ENCODE results near the gene TSPAN9. TPM values are rescaled to one million over a fixed set of nuclear protein-coding genes. Genes with fewer than 3 reads are reported as not detected.

The TSPAN9 gene
- total RNA-seq, 2 donors from 2014 or later: 39.5 to 50.2 TPM

DNA sequence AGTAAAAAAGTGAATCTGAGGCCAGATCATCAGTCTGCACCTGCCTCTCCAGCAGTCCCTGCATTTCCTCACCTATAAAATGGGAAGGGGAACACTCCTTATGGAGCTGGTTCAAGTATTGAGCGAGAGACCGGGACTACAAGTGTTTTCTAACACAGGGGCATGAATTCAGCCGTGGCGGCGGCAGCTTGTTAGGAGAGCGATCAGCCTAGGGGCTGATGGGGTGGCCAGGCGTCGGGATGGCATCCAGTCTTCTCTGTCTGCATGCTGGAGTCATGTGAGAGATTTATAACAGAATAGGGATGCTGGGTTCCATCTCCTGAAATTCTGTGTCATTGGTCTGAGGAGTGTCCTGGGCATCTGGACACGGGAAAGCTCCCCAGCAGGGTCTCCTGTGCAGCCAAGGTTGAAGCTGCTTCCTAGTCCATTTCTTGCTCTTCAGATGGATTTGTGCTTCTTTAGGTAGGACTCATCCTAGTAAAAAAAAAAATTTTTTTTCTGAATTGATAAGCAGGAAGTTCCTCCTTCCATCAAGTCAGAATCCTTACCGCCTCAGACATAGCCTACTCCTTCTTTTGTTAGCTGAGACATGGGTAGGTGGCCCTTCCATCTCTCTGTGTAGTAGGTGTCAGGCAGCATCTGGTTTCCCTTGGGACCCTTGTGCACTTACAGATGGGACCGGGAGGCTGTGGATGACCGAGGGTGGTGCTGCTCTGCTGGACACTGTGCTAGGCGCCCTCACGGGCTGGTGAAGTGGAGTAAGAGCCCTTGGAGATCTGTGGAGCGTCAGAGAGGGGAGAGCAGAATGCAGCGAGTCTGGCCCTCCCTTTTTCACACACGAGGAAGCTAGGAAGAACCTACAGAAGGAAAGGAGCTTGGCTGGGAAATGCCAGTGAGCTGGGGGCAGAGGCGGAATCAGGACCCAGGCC, 146.7 kb downstream of the TSPAN9 start:
- Histone ChIP-seq H3K27ac (no peak overlapping the region), H3K4me3 (no peak overlapping the region), H3K4me1 (ENCODE audit: control insufficient read depth in 1 of 2, low read depth in 2 of 2) (peaks cover 4 to 18% of the 10 kb centered on the region in 2 donors)

DNA sequence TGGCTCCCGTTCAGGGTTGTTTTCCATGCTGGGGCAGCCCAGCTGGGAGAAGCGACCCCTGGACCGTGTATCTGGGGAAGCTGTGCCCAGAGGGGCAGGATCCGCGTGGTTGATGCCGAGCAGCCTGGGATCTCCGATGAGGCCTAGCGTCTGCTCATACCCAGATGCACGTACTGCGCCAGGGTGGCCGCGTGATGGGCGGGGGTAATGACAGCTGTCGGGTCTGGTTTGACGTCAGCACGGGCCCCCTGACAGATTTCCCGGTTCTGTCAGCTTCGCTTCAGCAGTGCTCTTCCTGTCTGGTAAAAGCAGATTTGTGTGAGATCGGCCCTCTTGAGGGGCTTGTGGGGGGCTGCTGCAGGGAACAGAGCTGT, 147.3 kb downstream of the TSPAN9 start:
- ATAC-seq (ENCODE audit: insufficient number of reproducible peaks, low FRiP score, low read depth) (no peak), DNase-seq (ENCODE audit: low spot score) (no peak)
- TF ChIP-seq, protein P1, sequence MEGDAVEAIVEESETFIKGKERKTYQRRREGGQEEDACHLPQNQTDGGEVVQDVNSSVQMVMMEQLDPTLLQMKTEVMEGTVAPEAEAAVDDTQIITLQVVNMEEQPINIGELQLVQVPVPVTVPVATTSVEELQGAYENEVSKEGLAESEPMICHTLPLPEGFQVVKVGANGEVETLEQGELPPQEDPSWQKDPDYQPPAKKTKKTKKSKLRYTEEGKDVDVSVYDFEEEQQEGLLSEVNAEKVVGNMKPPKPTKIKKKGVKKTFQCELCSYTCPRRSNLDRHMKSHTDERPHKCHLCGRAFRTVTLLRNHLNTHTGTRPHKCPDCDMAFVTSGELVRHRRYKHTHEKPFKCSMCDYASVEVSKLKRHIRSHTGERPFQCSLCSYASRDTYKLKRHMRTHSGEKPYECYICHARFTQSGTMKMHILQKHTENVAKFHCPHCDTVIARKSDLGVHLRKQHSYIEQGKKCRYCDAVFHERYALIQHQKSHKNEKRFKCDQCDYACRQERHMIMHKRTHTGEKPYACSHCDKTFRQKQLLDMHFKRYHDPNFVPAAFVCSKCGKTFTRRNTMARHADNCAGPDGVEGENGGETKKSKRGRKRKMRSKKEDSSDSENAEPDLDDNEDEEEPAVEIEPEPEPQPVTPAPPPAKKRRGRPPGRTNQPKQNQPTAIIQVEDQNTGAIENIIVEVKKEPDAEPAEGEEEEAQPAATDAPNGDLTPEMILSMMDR (IDR thresholded peaks at IDR 0.05): no peak
- peaks cover 0 to 12% of the 10 kb centered on the region in 2 donors for H3K4me1 ChIP-seq (ENCODE audit: control insufficient read depth in 1 of 2, low read depth in 2 of 2)
- H3K4me3 ChIP-seq: no peak overlapping the region
- H3K27ac ChIP-seq: no peak overlapping the region
- H3K9me3 ChIP-seq: peaks cover 4% of the 10 kb centered on the region
- no peaks in the 10 kb centered on the region for H3K27me3 ChIP-seq (replicated peaks; ENCODE audit: insufficient read depth)
- no peaks in the 10 kb centered on the region for H3K36me3 ChIP-seq

More for the DNA sequence above, 146.7 kb downstream of the TSPAN9 start:
- TF ChIP-seq, protein P1 (IDR thresholded peaks at IDR 0.05): no peak
- no peak for DNase-seq (ENCODE audit: low spot score)
- Histone ChIP-seq H3K36me3 (no peaks in the 10 kb centered on the region), H3K9me3 (peaks cover 4% of the 10 kb centered on the region), H3K27me3 (replicated peaks; ENCODE audit: insufficient read depth) (no peaks in the 10 kb centered on the region)
- ATAC-seq (ENCODE audit: insufficient number of reproducible peaks, low FRiP score, low read depth): no peak

DNA sequence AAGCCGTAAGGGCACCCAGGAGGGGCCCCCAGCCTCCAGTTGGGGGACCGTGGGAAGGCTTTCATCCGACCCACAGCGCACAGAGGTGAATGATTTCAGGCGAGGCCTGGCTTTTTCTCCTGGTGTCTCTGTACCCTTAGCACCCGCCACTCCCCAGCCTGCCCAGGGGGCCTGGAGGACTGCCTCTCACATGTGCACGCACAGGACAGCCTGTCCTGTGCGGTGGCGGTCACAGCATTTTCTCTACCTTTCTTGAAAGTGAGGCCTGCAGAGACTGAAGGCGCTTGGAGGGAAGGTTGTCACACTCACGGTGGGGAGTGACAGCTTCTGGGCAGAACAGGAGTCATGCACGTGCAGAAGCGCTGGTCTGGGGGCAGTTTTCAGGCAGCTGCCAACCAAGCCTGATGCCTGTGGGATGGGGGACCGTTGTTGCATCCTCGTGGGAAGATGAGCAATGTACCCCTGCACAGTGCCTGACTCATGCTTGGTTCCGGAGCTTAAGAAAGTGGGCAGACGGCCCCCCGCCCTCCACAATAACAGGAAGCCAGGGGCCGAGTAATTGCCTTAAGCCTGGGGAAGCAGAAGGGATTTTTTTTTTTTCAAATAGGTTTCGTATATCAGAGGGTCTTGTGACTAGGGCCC, 148.1 kb downstream of the TSPAN9 start:
- Histone ChIP-seq H3K27me3 (replicated peaks; ENCODE audit: insufficient read depth) (no peaks in the 10 kb centered on the region), H3K36me3 (no peaks in the 10 kb centered on the region), H3K9me3 (peaks cover 4% of the 10 kb centered on the region), H3K4me1 (ENCODE audit: control insufficient read depth in 1 of 2, low read depth in 2 of 2) (peaks cover 0 to 6% of the 10 kb centered on the region in 2 donors), H3K27ac (no peak overlapping the region), H3K4me3 (no peak overlapping the region)
- no peak for DNase-seq (ENCODE audit: low spot score)
- TF ChIP-seq, protein P1 (IDR thresholded peaks at IDR 0.05): no peak
- ATAC-seq (ENCODE audit: insufficient number of reproducible peaks, low FRiP score, low read depth): no peak

DNA sequence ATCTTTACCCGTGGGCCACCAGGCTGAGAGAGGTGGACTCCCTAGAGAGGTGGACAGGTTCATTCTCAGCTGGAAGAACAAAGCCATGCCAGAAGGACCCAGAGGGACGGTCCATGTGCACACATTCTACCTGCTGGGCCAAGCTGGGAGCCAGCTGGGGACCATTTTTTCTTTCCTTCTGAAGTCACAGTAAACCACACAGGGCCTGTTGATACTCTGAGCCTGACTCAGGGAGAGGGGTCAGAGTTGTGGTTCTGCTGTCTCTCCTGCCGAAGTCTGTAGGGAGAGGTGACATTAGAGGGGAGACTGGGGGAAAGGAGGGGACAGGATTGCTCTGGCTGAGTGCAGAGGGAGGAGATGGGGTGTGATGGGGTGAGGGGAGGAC, 148.6 kb downstream of the TSPAN9 start:
- Histone ChIP-seq H3K4me3 (no peak overlapping the region), H3K27ac (no peak overlapping the region), H3K9me3 (peaks cover 4% of the 10 kb centered on the region), H3K36me3 (no peaks in the 10 kb centered on the region), H3K4me1 (ENCODE audit: control insufficient read depth in 1 of 2, low read depth in 2 of 2) (peaks cover 1 to 6% of the 10 kb centered on the region in 2 donors), H3K27me3 (replicated peaks; ENCODE audit: insufficient read depth) (no peaks in the 10 kb centered on the region)
- TF ChIP-seq, protein P1 (IDR thresholded peaks at IDR 0.05): no peak
- no peak for ATAC-seq (ENCODE audit: insufficient number of reproducible peaks, low FRiP score, low read depth)
- no peak for DNase-seq (ENCODE audit: low spot score)

DNA sequence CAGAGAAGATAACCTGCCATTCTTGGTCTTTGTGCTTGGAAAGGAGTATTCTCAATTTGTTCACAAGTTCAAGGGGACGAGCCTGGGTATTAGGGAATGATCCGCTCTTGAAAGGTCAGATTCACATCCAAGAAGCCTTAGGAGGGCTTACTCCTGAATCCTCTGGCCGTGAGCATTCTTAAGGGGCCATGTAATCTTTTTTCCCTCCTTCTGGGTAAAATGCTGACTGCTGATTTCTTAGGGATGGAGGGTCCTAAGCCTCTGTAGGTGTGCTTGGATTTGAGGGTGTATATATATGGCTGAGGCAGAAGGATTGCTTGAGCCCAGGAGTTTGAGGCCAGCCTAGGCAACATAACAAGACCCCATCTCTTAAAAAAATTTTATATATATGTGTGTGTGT, 149.1 kb downstream of the TSPAN9 start:
- TF ChIP-seq, protein P1 (IDR thresholded peaks at IDR 0.05): no peak
- DNase-seq (ENCODE audit: low spot score) (no peak), ATAC-seq (ENCODE audit: insufficient number of reproducible peaks, low FRiP score, low read depth) (no peak)
- Histone ChIP-seq H3K4me3 (no peak overlapping the region), H3K9me3 (peaks cover 4% of the 10 kb centered on the region), H3K36me3 (no peaks in the 10 kb centered on the region), H3K27ac (no peak overlapping the region), H3K27me3 (replicated peaks; ENCODE audit: insufficient read depth) (no peaks in the 10 kb centered on the region), H3K4me1 (ENCODE audit: control insufficient read depth in 1 of 2, low read depth in 2 of 2) (peaks cover 6 to 11% of the 10 kb centered on the region in 2 donors)

All from thoracic aorta (tissue), 2 donors.